ENCODE results near the gene UROC1.
A peak's percentile ranks its signal among the peaks of the same experiment; 100 is the strongest.

The UROC1 gene

GRCh38 chr3:126517291-126517951, at the start of gene UROC1:
Gene UROC1, minus strand, starts transcription at chr3:126517773. Its CDS starts 54 bp downstream, at chr3:126517719.
- intact Hi-C loops (cut with DNase I): no loop called here
- DNase-seq: peak in 1 of 42 donors; percentile 3

- intact Hi-C loops (cut with DNase I): no loop called here
- DNase-seq: no peak
Observed at GRCh38 chr3:126562737-126563276, 45.2 kb upstream of the UROC1 start.

GRCh38 chr3:126558336-126559071, 40.9 kb upstream of the UROC1 start, which contains the start of gene C3orf22:
Gene C3orf22, minus strand, starts transcription at chr3:126558932. Its CDS starts 5,542 bp downstream, at chr3:126553390.
- intact Hi-C loops (cut with DNase I): no loop called here
- peak in 22 of 42 donors; percentile 0 to 36 (median 4) for DNase-seq

GRCh38 chr3:126557761-126558160, 40.2 kb upstream of the UROC1 start:
- DNase-seq: peak in 6 of 42 donors; percentile 2 to 38 (median 7)
- intact Hi-C loops (cut with DNase I): no loop called here

GRCh38 chr3:126557415-126557745, 39.8 kb upstream of the UROC1 start:
- peak in 19 of 42 donors; percentile 0 to 37 (median 8) for DNase-seq
- intact Hi-C loops (cut with DNase I): no loop called here

GRCh38 chr3:126556637-126557414, 39.3 kb upstream of the UROC1 start:
- intact Hi-C loops (cut with DNase I): no loop called here
- peak in 9 of 42 donors; percentile 0 to 22 (median 8) for DNase-seq

- peak in 19 of 42 donors; percentile 0 to 35 (median 6) for DNase-seq
- intact Hi-C loops (cut with DNase I): no loop called here
Observed at GRCh38 chr3:126555795-126556636, 38.4 kb upstream of the UROC1 start.

GRCh38 chr3:126554560-126555525, 37.3 kb upstream of the UROC1 start:
- peak in 19 of 42 donors; percentile 1 to 37 (median 9) for DNase-seq

GRCh38 chr3:126553284-126554084, 35.9 kb upstream of the UROC1 start:
- peak in 19 of 42 donors; percentile 1 to 28 (median 7) for DNase-seq
- intact Hi-C loops (cut with DNase I): no loop called here

More at GRCh38 chr3:126554560-126555525, 37.3 kb upstream of the UROC1 start:
- intact Hi-C loops (cut with DNase I): no loop called here

GRCh38 chr3:126552688-126553283, 35.2 kb upstream of the UROC1 start:
- peak in 18 of 42 donors; percentile 1 to 34 (median 8) for DNase-seq
- intact Hi-C loops (cut with DNase I): no loop called here

GRCh38 chr3:126551839-126552687, 34.5 kb upstream of the UROC1 start:
- DNase-seq: peak in 16 of 42 donors; percentile 0 to 25 (median 6)
- intact Hi-C loops (cut with DNase I): no loop called here

- peak in 25 of 42 donors; percentile 4 to 46 (median 19) for DNase-seq
Observed at GRCh38 chr3:126551121-126551838, 33.7 kb upstream of the UROC1 start.

GRCh38 chr3:126550488-126551051, 33.0 kb upstream of the UROC1 start:
- peak in 20 of 42 donors; percentile 3 to 33 (median 8) for DNase-seq
- intact Hi-C loops (cut with DNase I): no loop called here

More at GRCh38 chr3:126551121-126551838, 33.7 kb upstream of the UROC1 start:
- intact Hi-C loops (cut with DNase I): no loop called here

Measured in head of caudate nucleus (tissue), 42 donors.